GM18505 (cell line): ENCODE data around the gene COL3A1.

Source experiments
- ATAC-seq: cut with Tn5 transposase; IDR thresholded peaks from one replicate; pipeline ENCODE4 v1.9.1; 2021; ENCODE audit not compliant: unreplicated experiment
- POLR2A ChIP-seq: IDR thresholded peaks from 4 replicates; pipeline ENCODE4 v1.6.1; 2011; ENCODE audit warnings: borderline replicate concordance; ENCODE audit not compliant: insufficient read depth, insufficient read length; ENCODE audit errors: extremely low read depth

Gene COL3A1

GRCh38 chr2:189018631-189019030 is 44.5 kb downstream of the COL3A1 start:
- ATAC-seq, result no peak
- no peak for TF ChIP-seq POLR2A

- no peak for TF ChIP-seq POLR2A
- no peak for ATAC-seq
Observed at GRCh38 chr2:189020179-189020578, 46.0 kb downstream of the COL3A1 start.

- ATAC-seq, result no peak
- no peak for TF ChIP-seq POLR2A
Observed at GRCh38 chr2:189022053-189022481, 47.9 kb downstream of the COL3A1 start.

- TF ChIP-seq POLR2A, result no peak
- no peak for ATAC-seq
Observed at GRCh38 chr2:189022492-189022891, 48.3 kb downstream of the COL3A1 start.

- TF ChIP-seq POLR2A, result no peak
- peak; percentile 88 for ATAC-seq
Observed at GRCh38 chr2:189024901-189025618, 50.9 kb downstream of the COL3A1 start.

GRCh38 chr2:189037518-189037917 is 63.3 kb downstream of the COL3A1 start:
- TF ChIP-seq POLR2A, result no peak
- ATAC-seq, result no peak

GRCh38 chr2:189045836-189046235 is 71.7 kb downstream of the COL3A1 start:
- no peak for TF ChIP-seq POLR2A
- ATAC-seq, result no peak

- TF ChIP-seq POLR2A, result no peak
- no peak for ATAC-seq
Observed at GRCh38 chr2:189046320-189046719, 72.1 kb downstream of the COL3A1 start.

- no peak for TF ChIP-seq POLR2A
- ATAC-seq, result no peak
Observed at GRCh38 chr2:189047171-189047888, 73.2 kb downstream of the COL3A1 start.

- no peak for ATAC-seq
- no peak for TF ChIP-seq POLR2A
Observed at GRCh38 chr2:189048189-189048588, 74.0 kb downstream of the COL3A1 start.

GRCh38 chr2:189049709-189050164 is 75.6 kb downstream of the COL3A1 start:
- no peak for ATAC-seq
- TF ChIP-seq POLR2A, result no peak

- no peak for TF ChIP-seq POLR2A
- no peak for ATAC-seq
Observed at GRCh38 chr2:189050165-189050712, 76.1 kb downstream of the COL3A1 start.

- no peak for ATAC-seq
- TF ChIP-seq POLR2A, result no peak
Observed at GRCh38 chr2:189056200-189057106, 82.3 kb downstream of the COL3A1 start.
